IMR-90 (cell line): ENCODE measurements around the gene MYH7B. TPM values are rescaled to one million over a fixed set of nuclear protein-coding genes. Genes with fewer than 3 reads are reported as not detected.

Source experiments
- ATAC-seq: fragments of 200-7000 bp; cut with Tn5 transposase; 2 replicates; pipeline ENCODE4 v1.9.1; 2020; ENCODE audit warnings: low read depth, mild to moderate bottlenecking, moderate library complexity
- BruUV-seq: library from RNA; stranded (reverse); fragments of 400-500 nt; replicated peaks from 2 replicates; lab custom pipeline; 2021; lab: Mats Ljungman, UMichigan
- CTCF ChIA-PET: fragments of 300-600 bp; formaldehyde crosslinking; extraction: SDS; loops from one replicate; lab custom pipeline; 2021; ENCODE audit warnings: antibody characterized with exemption; lab: Yijun Ruan, JAX
- POLR2A ChIA-PET: fragments of 300-600 bp; sonication (Branson Sonifier 250); formaldehyde crosslinking; loops from one replicate; lab custom pipeline; 2022; ENCODE audit warnings: antibody characterized with exemption; ENCODE audit not compliant: unreplicated experiment; lab: Charles Lee
- DNase-seq: peaks from one replicate; pipeline ENCODE4 v3.0.0; 2013
- H2AFZ ChIP-seq: replicated peaks from 2 replicates; pipeline ENCODE3; 2013; ENCODE audit warnings: low read length, mild to moderate bottlenecking; ENCODE audit not compliant: poor library complexity
- H2AK5ac ChIP-seq: 2 replicates; pipeline ENCODE4 v1.6.1; 2013; ENCODE audit warnings: low read depth, low read length, inconsistent platforms
- H2AK9ac ChIP-seq: replicated peaks from 2 replicates; pipeline ENCODE3; 2013; ENCODE audit warnings: mild to moderate bottlenecking, low read depth, low read length, moderate library complexity; ENCODE audit not compliant: poor library complexity
- H2BK120ac ChIP-seq: 2 replicates; pipeline ENCODE4 v1.6.1; 2013; ENCODE audit warnings: low read depth, low read length, inconsistent platforms
- H2BK15ac ChIP-seq: 3 replicates; pipeline ENCODE4 v1.6.1; 2013; ENCODE audit warnings: low read depth, low read length, inconsistent platforms
- H2BK20ac ChIP-seq: 2 replicates; pipeline ENCODE4 v1.6.1; 2013; ENCODE audit warnings: low read depth, mild to moderate bottlenecking, inconsistent platforms, low read length, moderate library complexity
- H2BK5ac ChIP-seq: 2 replicates; pipeline ENCODE4 v1.6.1; 2013; ENCODE audit warnings: mild to moderate bottlenecking, low read depth, low read length, inconsistent platforms; ENCODE audit not compliant: poor library complexity, severe bottlenecking
- H3K14ac ChIP-seq: replicated peaks from 2 replicates; pipeline ENCODE4 v1.6.1; 2013; ENCODE audit warnings: low read depth, low read length, inconsistent platforms
- H3K18ac ChIP-seq: 2 replicates; pipeline ENCODE4 v1.6.1; 2013; ENCODE audit warnings: low read depth, low read length, control low read depth
- H3K23ac ChIP-seq: 2 replicates; pipeline ENCODE4 v1.6.1; 2013; ENCODE audit warnings: low read depth, low read length, inconsistent platforms
- H3K27ac ChIP-seq: 2 replicates; pipeline ENCODE4 v1.5.1; 2013; ENCODE audit warnings: mild to moderate bottlenecking, control low read depth, low read length; ENCODE audit not compliant: insufficient read depth
- H3K27me3 ChIP-seq: 2 replicates; pipeline ENCODE4 v1.6.1; 2013; ENCODE audit warnings: low read length; ENCODE audit not compliant: control insufficient read depth, insufficient read depth
- H3K36me3 ChIP-seq: 2 replicates; pipeline ENCODE4 v1.6.1; 2013; ENCODE audit warnings: low read length, mixed read lengths; ENCODE audit not compliant: control insufficient read depth, insufficient read depth
- H3K4ac ChIP-seq: 2 replicates; pipeline ENCODE4 v1.6.1; 2013; ENCODE audit warnings: low read depth, low read length, inconsistent platforms
- H3K4me1 ChIP-seq: 2 replicates; pipeline ENCODE4 v1.6.1; 2013; ENCODE audit warnings: low read length, mixed read lengths; ENCODE audit not compliant: control insufficient read depth, insufficient read depth
- H3K4me2 ChIP-seq: 2 replicates; pipeline ENCODE4 v1.6.1; 2013; ENCODE audit warnings: low read depth, mild to moderate bottlenecking, control low read depth, low read length, moderate library complexity
- H3K4me3 ChIP-seq: 2 replicates; pipeline ENCODE4 v1.5.1; 2013; ENCODE audit warnings: low read depth, mild to moderate bottlenecking, control low read depth, low read length, moderate library complexity; ENCODE audit not compliant: insufficient read depth
- H3K56ac ChIP-seq: 2 replicates; pipeline ENCODE4 v1.6.1; 2013; ENCODE audit warnings: low read length, inconsistent platforms; ENCODE audit not compliant: insufficient read depth; ENCODE audit errors: extremely low read depth
- H3K79me1 ChIP-seq, 2 experiments: 2 replicates each; pipeline ENCODE4 v1.6.1; 2013; ENCODE audit warnings: low read length in 2 of 2, inconsistent platforms in 1 of 2, low read depth in 1 of 2
- H3K9ac ChIP-seq: 2 replicates; pipeline ENCODE4 v1.6.1; 2013; ENCODE audit warnings: low read depth, low read length, control low read depth
- H3K9me1 ChIP-seq: 2 replicates; pipeline ENCODE4 v1.6.1; 2013; ENCODE audit warnings: low read length, inconsistent platforms; ENCODE audit not compliant: insufficient read depth
- H3K9me3 ChIP-seq: 2 replicates; pipeline ENCODE4 v1.6.1; 2013; ENCODE audit warnings: low read length; ENCODE audit not compliant: control insufficient read depth, insufficient read depth
- H4K20me1 ChIP-seq: 2 replicates; pipeline ENCODE4 v1.6.1; 2013; ENCODE audit warnings: low read length, inconsistent platforms; ENCODE audit not compliant: insufficient read depth
- H4K5ac ChIP-seq: 2 replicates; pipeline ENCODE4 v1.6.1; 2013; ENCODE audit warnings: mild to moderate bottlenecking, low read depth, low read length, control low read depth
- H4K8ac ChIP-seq, 2 experiments: 2 replicates each; pipeline ENCODE4 v1.6.1; 2013; ENCODE audit warnings: low read depth in 2 of 2, low read length in 2 of 2, control low read depth in 1 of 2, inconsistent platforms in 1 of 2
- H4K91ac ChIP-seq: 2 replicates; pipeline ENCODE4 v1.6.1; 2013; ENCODE audit warnings: low read depth, low read length, inconsistent platforms; ENCODE audit not compliant: insufficient read depth
- BHLHE40 ChIP-seq: fragments of 150-350 bp; IDR thresholded peaks from 2 replicates; pipeline ENCODE4 v1.6.1; 2016; ENCODE audit warnings: mild to moderate bottlenecking, low read depth, low read length
- CEBPB ChIP-seq: IDR thresholded peaks from 2 replicates; pipeline ENCODE4 v1.6.1; 2012; ENCODE audit warnings: low read depth, low read length, improper control_type of control experiment
- CHD1 ChIP-seq: IDR thresholded peaks from 2 replicates; pipeline ENCODE4 v1.6.1; 2012; ENCODE audit warnings: low read depth, low read length, improper control_type of control experiment
- FOS ChIP-seq: fragments of 150-350 bp; IDR thresholded peaks from 2 replicates; pipeline ENCODE4 v1.6.1; 2016; ENCODE audit warnings: low read depth, low read length
- MAZ ChIP-seq: IDR thresholded peaks from 2 replicates; pipeline ENCODE4 v1.6.1; 2012; ENCODE audit warnings: low read depth, mild to moderate bottlenecking, low read length, improper control_type of control experiment, moderate library complexity, borderline replicate concordance
- MXI1 ChIP-seq: IDR thresholded peaks from 2 replicates; pipeline ENCODE4 v1.6.1; 2012; ENCODE audit warnings: low read depth, mild to moderate bottlenecking, low read length, moderate library complexity, borderline replicate concordance
- NFE2L2 ChIP-seq: fragments of 150-350 bp; IDR thresholded peaks from 2 replicates; pipeline ENCODE4 v1.6.1; 2016; ENCODE audit warnings: low read depth, mild to moderate bottlenecking, low read length
- POLR2A ChIP-seq: IDR thresholded peaks from 2 replicates; pipeline ENCODE4 v1.6.1; 2012; ENCODE audit warnings: mild to moderate bottlenecking, low read depth, low read length
- RAD21 ChIP-seq: IDR thresholded peaks from 2 replicates; pipeline ENCODE4 v1.6.1; 2012; ENCODE audit warnings: low read length, improper control_type of control experiment
- SMC3 ChIP-seq: fragments of 150-350 bp; IDR thresholded peaks from 2 replicates; pipeline ENCODE4 v1.6.1; 2016; ENCODE audit warnings: low read depth, mild to moderate bottlenecking, antibody characterized with exemption, low read length, moderate library complexity
- WGBS, 2 experiments: methylation state at CpG; one replicate each; pipeline versions ENCODE4 v1.1.5 to v1.1.7; 2013; ENCODE audit warnings: missing lambda C conversion rate in 2 of 2; ENCODE audit not compliant: insufficient read length in 1 of 2; ENCODE audit errors: extremely low coverage in 2 of 2; 5-methylcytosine and 5-hydroxymethylcytosine counted together
- dilution Hi-C: fragments of 300-500 bp; cut with HindIII; formaldehyde crosslinking; loops from one replicate; pipeline ENCODE4 v1.14.3; 2018; ENCODE audit warnings: low sequenced_read_pairs; ENCODE audit not compliant: unreplicated experiment
- in situ Hi-C: fragments of 300-500 bp; cut with MboI; formaldehyde crosslinking; loops from 3 replicates; pipeline ENCODE4 v1.14.3; 2019; ENCODE audit warnings: low sequenced_read_pairs, inconsistent platforms, mixed read lengths
- intact Hi-C: fragments of 100-400 bp; cut with micrococcal nuclease; formaldehyde crosslinking; loops from 2 replicates; pipeline ENCODE4 v1.10.0; 2022
- polyA plus RNA-seq, 3 experiments: library from polyadenylated mRNA; depleted of rRNA; stranded (reverse); fragments of >200 nt; gene quantifications; 2 replicates each; pipeline ENCODE4 v1.2.3, GENCODE V29; 2012; ENCODE audit warnings: low replicate concordance in 1 of 3
- total RNA-seq: library from RNA; depleted of rRNA; stranded (reverse); fragments of >200 nt; gene quantifications from 2 replicates; pipeline ENCODE4 v1.2.3, GENCODE V29; 2012
- TF ChIP-seq, protein P1 (sequence below): conservative IDR thresholded peaks from 2 replicates; pipeline ENCODE4 v1.5.1; 2012; ENCODE audit warnings: mild to moderate bottlenecking, low read depth, low read length, improper control_type of control experiment
- TF ChIP-seq, protein P2 (sequence below): fragments of 150-350 bp; IDR thresholded peaks from 2 replicates; pipeline ENCODE4 v1.6.1; 2016; ENCODE audit warnings: low read depth, mild to moderate bottlenecking, low read length, moderate library complexity, borderline replicate concordance

Gene MYH7B
- total and polyA plus RNA-seq, 2 of the 4 experiments (the other 2 are of a cell fraction): 0.09 TPM; not detected in 1

DNA sequence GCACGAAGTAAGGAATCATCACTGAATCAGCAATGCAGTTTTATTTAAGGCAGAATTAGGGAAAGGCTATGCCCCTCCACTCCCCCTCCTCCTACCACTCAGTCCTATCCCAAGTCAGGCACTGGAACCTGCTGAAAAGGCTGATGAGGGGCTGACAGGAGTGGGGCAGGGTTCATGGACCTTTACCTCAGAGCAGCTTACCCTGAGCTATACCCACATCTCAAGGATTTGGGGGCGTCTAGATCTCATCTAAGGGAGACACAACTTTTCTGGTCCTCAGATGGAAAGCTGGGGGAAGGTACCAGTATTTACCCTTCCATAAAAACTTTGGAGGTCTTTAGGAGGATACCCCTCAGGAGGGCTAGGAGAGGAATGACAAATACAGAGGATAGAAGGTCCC lies 27.3 kb upstream of the MYH7B start:
- H4K5ac ChIP-seq: no peak overlapping the region
- no peak overlapping the region for H2BK20ac ChIP-seq
- dilution Hi-C loops: no loop called here
- no peaks in the 10 kb centered on the region for H3K27me3 ChIP-seq
- no CpG with 5 or more reads among the region's 2 CpGs for WGBS, 2 experiments
- H3K4ac ChIP-seq: no peak overlapping the region
- CTCF ChIA-PET: interaction anchor here (1.2 kb wide), 1 partner anchor 15 kb away, joined by 3 read pairs; no protein-coding TSS in a partner anchor
- BruUV-seq: no TSS peak
- H2BK15ac ChIP-seq: no peak overlapping the region
- no peak overlapping the region for H2BK120ac ChIP-seq
- no peak overlapping the region for H4K91ac ChIP-seq
- H3K18ac ChIP-seq: no peak overlapping the region
- no peak overlapping the region for H2BK5ac ChIP-seq
- 0 out of 2 replicates have a peak overlapping the region, but pooled peaks have one; percentile 24 for H2AK5ac ChIP-seq
- no peak overlapping the region for H3K14ac ChIP-seq
- H3K4me3 ChIP-seq: no peak overlapping the region
- H4K8ac ChIP-seq: no peak overlapping the region
- H3K27ac ChIP-seq: no peak overlapping the region
- H3K4me1 ChIP-seq: no peaks in the 10 kb centered on the region; the same call in 1 of the 2 replicates
- intact Hi-C loops: no loop called here
- no peak for DNase-seq
- peaks cover 59% of the 10 kb centered on the region for H3K36me3 ChIP-seq
- no peak overlapping the region for H3K9ac ChIP-seq
- H3K79me1 ChIP-seq: peaks cover 0 to 2% of the 10 kb centered on the region in 2 experiments; a peak in 2 of 4 replicates
- POLR2A ChIA-PET: no interaction called here
- ATAC-seq: no peak
- peaks cover 26% of the 10 kb centered on the region for H3K9me1 ChIP-seq
- H3K23ac ChIP-seq: no peak overlapping the region
- H3K9me3 ChIP-seq: no peaks in the 10 kb centered on the region
- no peak overlapping the region for H3K4me2 ChIP-seq
- in situ Hi-C loops: no loop called here
- TF ChIP-seq CEBPB: no peak
- TF ChIP-seq SMC3: no peak
- no peak for TF ChIP-seq FOS
- no peak for TF ChIP-seq POLR2A
- no peak for TF ChIP-seq RAD21
- TF ChIP-seq, protein P1, sequence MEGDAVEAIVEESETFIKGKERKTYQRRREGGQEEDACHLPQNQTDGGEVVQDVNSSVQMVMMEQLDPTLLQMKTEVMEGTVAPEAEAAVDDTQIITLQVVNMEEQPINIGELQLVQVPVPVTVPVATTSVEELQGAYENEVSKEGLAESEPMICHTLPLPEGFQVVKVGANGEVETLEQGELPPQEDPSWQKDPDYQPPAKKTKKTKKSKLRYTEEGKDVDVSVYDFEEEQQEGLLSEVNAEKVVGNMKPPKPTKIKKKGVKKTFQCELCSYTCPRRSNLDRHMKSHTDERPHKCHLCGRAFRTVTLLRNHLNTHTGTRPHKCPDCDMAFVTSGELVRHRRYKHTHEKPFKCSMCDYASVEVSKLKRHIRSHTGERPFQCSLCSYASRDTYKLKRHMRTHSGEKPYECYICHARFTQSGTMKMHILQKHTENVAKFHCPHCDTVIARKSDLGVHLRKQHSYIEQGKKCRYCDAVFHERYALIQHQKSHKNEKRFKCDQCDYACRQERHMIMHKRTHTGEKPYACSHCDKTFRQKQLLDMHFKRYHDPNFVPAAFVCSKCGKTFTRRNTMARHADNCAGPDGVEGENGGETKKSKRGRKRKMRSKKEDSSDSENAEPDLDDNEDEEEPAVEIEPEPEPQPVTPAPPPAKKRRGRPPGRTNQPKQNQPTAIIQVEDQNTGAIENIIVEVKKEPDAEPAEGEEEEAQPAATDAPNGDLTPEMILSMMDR: no peak
- TF ChIP-seq, protein P2, sequence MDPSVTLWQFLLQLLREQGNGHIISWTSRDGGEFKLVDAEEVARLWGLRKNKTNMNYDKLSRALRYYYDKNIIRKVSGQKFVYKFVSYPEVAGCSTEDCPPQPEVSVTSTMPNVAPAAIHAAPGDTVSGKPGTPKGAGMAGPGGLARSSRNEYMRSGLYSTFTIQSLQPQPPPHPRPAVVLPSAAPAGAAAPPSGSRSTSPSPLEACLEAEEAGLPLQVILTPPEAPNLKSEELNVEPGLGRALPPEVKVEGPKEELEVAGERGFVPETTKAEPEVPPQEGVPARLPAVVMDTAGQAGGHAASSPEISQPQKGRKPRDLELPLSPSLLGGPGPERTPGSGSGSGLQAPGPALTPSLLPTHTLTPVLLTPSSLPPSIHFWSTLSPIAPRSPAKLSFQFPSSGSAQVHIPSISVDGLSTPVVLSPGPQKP: no peak
- no peak for TF ChIP-seq MXI1
- TF ChIP-seq NFE2L2: no peak
- TF ChIP-seq BHLHE40: no peak
- TF ChIP-seq MAZ: no peak
- TF ChIP-seq CHD1: no peak
- no peak overlapping the region for H2AFZ ChIP-seq
- H3K56ac ChIP-seq: no peak overlapping the region
- no peaks in the 10 kb centered on the region; the same call in 1 of the 2 replicates for H4K20me1 ChIP-seq
- no peak overlapping the region for H2AK9ac ChIP-seq
